NCI-H2196 (cell line): Measurements from ENCODE around the gene IGF2BP1.
A peak's percentile ranks its signal among the peaks of the same experiment; 100 is the strongest.

Source experiments
- DNase-seq: peaks from one replicate; lab custom pipeline; 2025; ENCODE audit not compliant: unreplicated experiment; lab: John Stamatoyannopoulos, UW

Gene IGF2BP1

DNA sequence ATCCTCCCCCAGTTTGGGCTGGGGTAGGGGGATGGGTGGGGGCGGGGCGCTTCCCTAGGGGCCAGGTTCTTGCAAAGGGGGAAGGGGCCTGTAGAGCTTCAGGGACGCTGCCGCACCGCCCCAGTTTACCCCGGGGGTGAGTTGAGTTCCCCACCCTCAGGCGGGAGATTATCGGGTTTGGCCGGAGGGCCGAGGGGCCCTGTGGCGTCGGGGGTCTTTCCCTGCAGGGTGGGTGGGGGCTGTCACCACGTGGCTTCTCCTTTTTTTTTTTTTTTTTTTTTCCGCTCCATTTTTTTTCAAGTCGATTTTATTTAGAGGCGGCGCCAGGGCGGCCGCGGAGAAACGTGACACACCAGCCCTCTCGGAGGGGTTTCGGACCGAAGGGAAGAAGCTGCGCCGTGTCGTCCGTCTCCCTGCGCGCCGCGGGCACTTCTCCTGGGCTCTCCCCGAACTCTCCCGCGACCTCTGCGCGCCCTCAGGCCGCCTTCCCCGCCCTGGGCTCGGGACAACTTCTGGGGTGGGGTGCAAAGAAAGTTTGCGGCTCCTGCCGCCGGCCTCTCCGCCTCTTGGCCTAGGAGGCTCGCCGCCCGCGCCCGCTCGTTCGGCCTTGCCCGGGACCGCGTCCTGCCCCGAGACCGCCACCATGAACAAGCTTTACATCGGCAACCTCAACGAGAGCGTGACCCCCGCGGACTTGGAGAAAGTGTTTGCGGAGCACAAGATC, at the start of gene IGF2BP1:
TSS of gene IGF2BP1 (plus strand) at position 283 of the 724 bp plus-strand sequence. CDS start at position 644, 361 bp downstream.
- no peak for DNase-seq

- no peak for DNase-seq
Observed at GRCh38 chr17:48951572-48951971, 45.6 kb upstream of the IGF2BP1 start.

- DNase-seq, result no peak
Observed at GRCh38 chr17:48952904-48953303, 44.3 kb upstream of the IGF2BP1 start.

DNA sequence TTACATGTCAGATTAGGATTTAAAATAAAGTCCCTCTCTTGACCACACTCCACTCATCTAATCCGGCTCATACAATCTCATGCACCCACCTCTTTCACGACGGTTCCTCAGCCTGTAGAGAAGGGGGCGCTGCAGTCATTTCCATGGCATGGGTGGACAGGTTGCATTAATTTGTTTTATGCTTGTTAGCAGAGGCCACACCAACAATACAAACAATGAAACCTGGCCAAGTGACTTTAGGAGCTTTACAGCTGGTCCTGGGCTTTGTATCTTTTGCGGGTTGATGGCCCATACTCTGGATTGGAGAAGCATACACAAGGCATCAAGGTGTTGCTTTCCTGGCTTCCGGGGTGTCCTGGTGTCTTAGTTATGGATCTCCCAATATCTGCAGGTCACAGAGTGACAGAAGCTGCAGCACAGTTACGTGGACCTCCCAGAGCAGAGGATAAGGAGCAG, 42.9 kb upstream of the IGF2BP1 start:
- no peak for DNase-seq

- DNase-seq, result no peak
Observed at GRCh38 chr17:48960834-48961515, 36.2 kb upstream of the IGF2BP1 start.

DNA sequence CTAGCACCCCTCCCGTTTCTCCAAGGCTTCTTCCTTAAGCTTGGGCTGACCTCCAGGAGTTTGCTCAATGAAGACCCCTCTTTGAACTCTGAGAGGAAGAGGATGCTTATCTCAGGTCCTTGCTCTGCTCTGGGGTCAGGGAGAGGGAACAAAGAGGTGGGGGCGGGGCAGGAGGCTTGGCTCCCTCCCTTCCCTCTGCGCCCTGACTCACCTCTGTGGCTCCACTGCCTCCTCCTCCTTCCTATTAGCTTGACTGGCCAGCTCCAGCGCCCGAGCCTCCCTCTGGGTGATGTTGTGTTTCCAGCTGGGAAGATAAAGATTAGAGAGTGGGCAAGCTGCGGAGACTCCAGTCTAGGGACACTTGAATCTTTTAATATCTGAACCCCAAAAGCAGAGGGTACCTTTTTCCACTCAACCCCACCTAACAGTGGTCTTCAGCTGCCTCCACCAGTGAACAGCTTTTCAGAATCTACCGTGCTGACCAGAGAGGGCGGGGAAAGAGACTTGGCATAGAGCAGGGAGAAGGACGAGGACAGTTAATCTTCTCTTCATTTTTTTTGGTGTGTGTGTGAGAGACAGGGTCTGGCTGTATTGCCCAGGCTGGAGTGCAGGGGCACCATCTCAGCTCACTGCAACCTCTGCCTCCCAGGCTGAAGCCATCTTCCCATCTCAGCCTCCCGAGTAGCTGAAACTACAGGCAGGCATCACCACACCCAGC, 35.5 kb upstream of the IGF2BP1 start:
- DNase-seq, result no peak

- DNase-seq, result peak; percentile 3
Observed at GRCh38 chr17:48970224-48970623, 27.0 kb upstream of the IGF2BP1 start.

DNA sequence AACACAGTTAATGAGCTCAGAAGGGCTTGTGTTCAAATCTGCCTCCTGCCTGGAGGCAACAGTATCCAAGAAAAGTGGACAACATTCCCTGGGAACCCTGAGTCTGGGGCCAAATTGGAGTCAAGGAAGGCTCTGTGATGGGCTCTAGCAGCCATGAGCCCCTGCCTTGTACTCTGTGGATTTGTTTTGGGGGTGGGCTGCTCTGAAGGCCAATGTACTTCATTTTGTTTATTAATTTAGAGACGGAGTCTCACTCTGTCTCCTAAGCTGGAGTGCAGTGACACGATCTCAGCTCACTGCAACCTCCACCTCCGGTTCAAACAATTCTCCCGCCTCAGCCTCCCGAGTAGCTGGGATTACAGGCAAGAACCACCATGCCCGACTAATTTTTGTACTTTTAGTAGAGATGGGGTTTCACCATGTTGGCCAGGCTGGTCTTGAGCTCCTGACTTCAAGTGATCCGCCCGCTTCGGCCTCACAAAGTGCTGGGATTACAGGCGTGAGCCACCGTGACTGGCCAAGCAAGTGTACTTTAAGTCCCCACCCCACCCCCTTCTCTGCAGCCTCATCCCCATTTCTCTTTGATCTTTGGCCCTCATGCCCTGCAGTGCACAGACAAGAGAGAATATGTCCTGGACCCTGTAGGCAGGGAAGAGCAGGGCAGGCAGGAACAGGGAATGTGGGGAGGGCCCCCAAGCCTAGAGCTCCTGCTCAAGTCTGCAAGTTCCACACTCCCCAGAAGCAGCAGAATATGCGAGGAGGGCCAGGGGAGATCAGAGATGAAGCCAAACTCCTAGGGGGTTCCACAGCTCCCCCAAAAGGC, 26.1 kb upstream of the IGF2BP1 start:
- DNase-seq, result no peak

- no peak for DNase-seq
Observed at GRCh38 chr17:48972749-48973097, 24.5 kb upstream of the IGF2BP1 start.

GRCh38 chr17:48973806-48974205, 23.4 kb upstream of the IGF2BP1 start:
- no peak for DNase-seq

GRCh38 chr17:48981927-48982539, 15.2 kb upstream of the IGF2BP1 start:
- DNase-seq, result no peak

GRCh38 chr17:48985436-48986245, 11.5 kb upstream of the IGF2BP1 start:
- DNase-seq, result no peak

DNA sequence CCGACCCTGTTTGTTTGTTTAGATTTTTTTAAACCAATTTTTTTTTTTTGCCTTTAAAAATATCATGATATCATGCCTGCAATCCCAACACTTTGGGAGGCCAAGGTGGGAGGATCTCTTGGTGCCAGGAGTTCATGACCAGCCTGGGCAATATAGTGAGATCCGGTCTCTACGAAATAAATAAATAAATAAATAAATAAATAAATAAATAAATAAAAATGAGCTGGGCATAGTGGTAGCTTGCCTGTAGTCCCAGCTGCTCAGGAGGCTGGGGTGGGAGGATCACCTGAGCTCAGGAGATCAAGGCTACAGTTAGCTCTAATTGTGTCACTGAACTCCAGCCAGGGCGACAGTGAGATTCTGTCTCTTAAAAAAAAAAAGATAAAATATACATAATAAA, 8.1 kb upstream of the IGF2BP1 start:
- no peak for DNase-seq

DNA sequence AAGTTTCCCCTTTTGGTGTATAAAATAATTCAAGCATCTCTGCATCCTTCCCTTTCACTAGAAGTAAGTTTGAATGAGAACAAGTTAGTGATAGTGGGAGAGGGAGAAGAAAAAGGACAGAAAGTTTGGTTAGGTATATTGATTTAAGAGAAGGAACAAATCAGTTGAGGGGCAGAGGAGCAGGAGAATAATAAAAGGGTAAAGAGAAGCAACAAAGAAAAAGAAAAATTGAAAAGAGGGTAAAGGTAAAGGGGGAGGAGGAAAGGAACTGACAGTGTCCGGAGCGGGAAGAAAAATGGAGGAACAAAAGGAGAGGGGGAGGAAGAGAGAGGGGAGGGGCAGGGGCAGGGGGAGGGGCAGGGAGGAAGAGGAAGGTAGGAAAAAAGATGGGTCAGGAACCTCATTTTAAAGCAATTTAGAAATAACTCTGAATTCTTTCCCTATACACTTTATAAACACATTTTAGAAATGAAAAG, 6.3 kb upstream of the IGF2BP1 start:
- DNase-seq, result no peak

DNA sequence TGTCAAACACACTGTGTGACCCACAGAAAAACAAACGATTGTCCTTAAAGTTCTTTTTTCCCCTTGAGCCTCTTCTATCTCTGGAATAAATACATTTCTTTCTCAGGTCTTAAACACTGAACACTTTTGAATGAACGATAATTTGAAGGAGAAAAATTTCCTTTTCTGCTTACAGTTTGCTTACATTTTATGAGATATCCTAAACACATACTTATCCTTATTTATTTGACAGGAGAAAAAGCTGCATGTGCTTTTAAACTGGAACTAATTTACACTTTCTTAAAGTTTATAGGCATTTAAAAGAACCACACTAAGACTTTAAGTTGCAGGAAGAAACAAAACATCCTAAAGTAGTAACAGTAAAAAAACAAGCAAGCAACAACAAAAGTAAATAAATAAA, 4.7 kb upstream of the IGF2BP1 start:
- no peak for DNase-seq

- DNase-seq, result no peak
Observed at GRCh38 chr17:48993305-48993704, 3.9 kb upstream of the IGF2BP1 start.

GRCh38 chr17:48993951-48994350, 3.2 kb upstream of the IGF2BP1 start:
- DNase-seq, result no peak

DNA sequence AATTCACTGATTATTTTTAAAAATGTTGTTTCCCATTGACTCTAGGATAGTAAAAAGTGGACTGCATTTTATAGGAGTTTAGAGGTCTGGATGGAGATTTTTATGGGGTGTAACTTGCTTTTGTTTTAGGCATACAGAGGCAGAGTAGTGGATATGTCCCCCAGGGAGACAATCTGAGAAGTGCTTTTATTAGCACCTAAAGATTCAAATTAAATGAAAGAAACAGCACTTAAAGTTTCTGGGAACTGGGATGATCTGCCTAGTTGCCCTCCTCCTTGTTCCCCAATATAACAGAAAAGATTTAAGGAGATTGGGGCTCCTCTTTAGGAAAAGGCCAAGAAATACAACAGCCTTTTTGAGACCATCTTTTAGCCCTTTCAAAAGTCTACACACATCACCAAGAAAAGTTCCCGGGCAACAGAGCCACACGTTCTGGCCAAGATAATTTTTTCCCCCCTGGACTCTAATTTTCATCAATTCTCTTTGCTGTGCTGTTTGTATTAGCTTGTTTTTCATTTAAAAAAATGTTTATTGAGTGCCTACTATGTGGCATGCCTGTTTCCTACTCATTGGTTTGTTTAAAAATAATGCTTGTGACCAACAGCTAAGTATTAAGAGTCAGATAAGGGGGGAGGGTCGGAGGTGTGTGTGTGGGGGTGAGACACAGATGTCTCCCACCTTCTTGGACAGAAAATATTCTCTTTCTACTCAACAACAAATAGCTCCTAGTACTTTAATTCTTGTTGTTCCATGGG, 2.5 kb upstream of the IGF2BP1 start:
- no peak for DNase-seq
